NCI-H1694 treated with DMSO at 0.1 percent for 48 hours (cell line): ENCODE measurements around the gene TACC2.

Experiments used
- DNase-seq: peaks from one replicate; lab custom pipeline; 2025; lab: John Stamatoyannopoulos, UW

Gene TACC2

GRCh38 chr10:122030200-122030552, 41.2 kb downstream of the TACC2 start:
- no peak for DNase-seq

GRCh38 chr10:122033224-122033926, 44.4 kb downstream of the TACC2 start:
- DNase-seq: no peak

- DNase-seq: no peak
Observed at GRCh38 chr10:122034149-122034756, 45.3 kb downstream of the TACC2 start.

GRCh38 chr10:122040786-122041185, 51.8 kb downstream of the TACC2 start:
- DNase-seq: no peak

- no peak for DNase-seq
Observed at GRCh38 chr10:122042836-122043235, 53.9 kb downstream of the TACC2 start.

- DNase-seq: no peak
Observed at GRCh38 chr10:122044045-122044661, 55.2 kb downstream of the TACC2 start.

- DNase-seq: no peak
Observed at GRCh38 chr10:122044713-122045112, 55.8 kb downstream of the TACC2 start.

- no peak for DNase-seq
Observed at GRCh38 chr10:122045212-122045611, 56.2 kb downstream of the TACC2 start.

GRCh38 chr10:122047560-122047959, 58.6 kb downstream of the TACC2 start:
- DNase-seq: no peak

- no peak for DNase-seq
Observed at GRCh38 chr10:122049076-122049475, 60.1 kb downstream of the TACC2 start.

- no peak for DNase-seq
Observed at GRCh38 chr10:122050311-122050710, 61.3 kb downstream of the TACC2 start.

GRCh38 chr10:122050811-122051210, 61.8 kb downstream of the TACC2 start:
- no peak for DNase-seq

- no peak for DNase-seq
Observed at GRCh38 chr10:122051609-122052385, 62.8 kb downstream of the TACC2 start.

GRCh38 chr10:122052701-122053100, 63.7 kb downstream of the TACC2 start:
- DNase-seq: no peak

- DNase-seq: no peak
Observed at GRCh38 chr10:122053314-122053713, 64.4 kb downstream of the TACC2 start.

GRCh38 chr10:122054048-122055025, 65.4 kb downstream of the TACC2 start:
- no peak for DNase-seq

GRCh38 chr10:122055252-122055651, 66.3 kb downstream of the TACC2 start:
- DNase-seq: no peak

GRCh38 chr10:122056431-122057094, 67.6 kb downstream of the TACC2 start:
- no peak for DNase-seq

- no peak for DNase-seq
Observed at GRCh38 chr10:122057841-122058413, 69.0 kb downstream of the TACC2 start.

- DNase-seq: no peak
Observed at GRCh38 chr10:122060250-122060649, 71.3 kb downstream of the TACC2 start.
